Left renal cortex interstitium (tissue), 4 donors: ENCODE measurements around the gene RIPOR3. TPM values are rescaled to one million over a fixed set of nuclear protein-coding genes. Genes with fewer than 3 reads are reported as not detected.
"Not testable (repeated sequence)": the region's sequence is repeated elsewhere in the genome, so short reads cannot be mapped to it uniquely, and the experiment has no call there.

ENCODE experiments used
- DNase-seq, 4 donors: peaks; one replicate each; pipeline ENCODE4 v3.0.0-alpha.2; 2013; ENCODE audit warnings: low read depth in 4 of 4, low spot score in 2 of 4, missing footprints in 1 of 4
- polyA plus RNA-seq, 4 donors: library from polyadenylated mRNA; unstranded; fragments of 120-200 nt; gene quantifications; one replicate each; pipeline ENCODE4 v1.2.1, GENCODE V29; 2013; ENCODE audit not compliant: insufficient read length in 4 of 4

Gene RIPOR3
- polyA plus RNA-seq, 4 donors, result 6.4 to 10.0 (median 8.0) TPM

DNA sequence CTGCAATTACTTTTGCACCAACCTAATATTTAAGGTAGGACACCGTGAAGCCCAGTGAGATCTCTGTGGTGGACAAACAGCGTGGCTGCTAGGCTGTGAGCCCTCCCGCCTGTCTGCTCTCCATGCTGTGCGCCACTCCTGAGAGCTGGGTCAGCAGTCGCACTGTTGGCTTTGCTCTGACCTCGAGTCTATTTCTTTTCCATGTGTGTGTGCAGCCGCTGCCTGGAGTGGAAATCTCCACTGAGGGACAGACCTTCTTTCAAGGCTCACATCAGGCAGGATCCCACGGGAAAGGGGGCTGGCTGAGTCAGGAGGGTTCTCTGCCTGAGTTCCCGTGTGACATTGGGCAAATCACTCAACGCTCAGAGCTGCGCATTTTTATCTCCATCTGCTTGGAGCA lies 27.1 kb downstream of the RIPOR3 start:
- no peak for DNase-seq

DNA sequence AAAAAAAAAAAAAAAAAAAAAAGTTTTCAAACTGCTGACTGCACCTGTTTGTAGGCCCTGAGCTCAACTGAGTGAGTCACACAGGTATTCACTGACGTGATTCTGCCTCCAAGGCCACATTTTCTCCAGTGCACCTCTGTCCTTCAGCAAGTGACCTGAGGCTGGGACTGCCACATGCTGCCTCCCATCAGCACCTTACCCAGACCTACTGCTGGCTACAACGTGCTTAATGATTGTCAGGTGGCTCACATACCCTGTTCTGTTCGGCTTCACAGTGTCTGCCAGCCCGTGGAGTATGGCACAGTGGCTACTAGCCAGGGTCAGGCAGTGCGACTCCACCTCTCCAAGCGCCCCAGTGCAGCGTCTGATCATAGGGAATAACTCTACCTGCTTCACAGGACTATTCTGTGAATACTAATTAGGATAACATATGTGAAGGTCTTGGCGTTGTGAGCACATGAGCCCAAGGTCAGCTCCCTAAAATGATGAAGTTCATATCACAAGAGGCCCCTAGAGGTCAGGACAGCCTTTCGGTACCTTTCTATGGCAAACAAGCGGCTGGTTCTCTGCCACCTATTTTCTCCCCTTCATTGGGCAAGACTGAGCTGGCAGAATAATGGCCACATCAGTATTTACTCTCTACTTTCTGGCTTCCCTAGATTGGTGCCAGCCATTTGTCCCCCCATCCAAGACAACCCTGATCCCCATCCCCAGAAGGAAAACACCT lies 28.1 kb downstream of the RIPOR3 start:
- DNase-seq, result no peak

DNA sequence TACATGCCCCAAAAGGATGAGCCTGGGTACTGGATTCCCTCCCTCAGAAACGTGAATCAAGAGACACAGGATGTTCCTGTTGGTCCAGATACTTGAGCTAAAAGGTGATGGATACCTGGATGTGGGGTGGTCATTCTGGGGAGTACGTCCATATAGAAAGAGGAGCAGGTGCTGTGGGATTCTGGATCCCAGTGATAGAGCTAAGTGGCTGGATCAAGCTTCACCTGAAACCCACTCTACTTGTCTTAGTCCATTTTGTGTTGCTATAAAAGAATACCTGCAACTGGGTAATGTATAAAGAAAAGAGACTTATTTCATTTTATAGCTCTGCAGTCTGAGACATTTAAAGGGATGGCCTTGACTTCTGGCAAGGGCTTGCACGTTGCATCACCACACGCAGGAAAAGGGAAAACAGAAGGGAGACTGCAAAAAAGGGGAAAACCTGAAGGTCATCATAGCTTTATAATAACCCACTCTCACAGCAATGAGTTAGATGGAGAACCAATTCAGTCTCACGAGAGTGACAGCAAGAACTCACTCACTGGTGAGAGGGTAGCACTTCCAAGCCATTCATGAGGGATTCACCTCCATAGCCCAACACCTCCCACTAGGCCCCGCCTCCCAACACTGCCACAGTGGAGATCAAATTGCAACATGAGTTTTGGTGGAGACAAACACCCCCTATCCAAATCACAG lies 31.2 kb downstream of the RIPOR3 start:
- DNase-seq, result no peak

DNA sequence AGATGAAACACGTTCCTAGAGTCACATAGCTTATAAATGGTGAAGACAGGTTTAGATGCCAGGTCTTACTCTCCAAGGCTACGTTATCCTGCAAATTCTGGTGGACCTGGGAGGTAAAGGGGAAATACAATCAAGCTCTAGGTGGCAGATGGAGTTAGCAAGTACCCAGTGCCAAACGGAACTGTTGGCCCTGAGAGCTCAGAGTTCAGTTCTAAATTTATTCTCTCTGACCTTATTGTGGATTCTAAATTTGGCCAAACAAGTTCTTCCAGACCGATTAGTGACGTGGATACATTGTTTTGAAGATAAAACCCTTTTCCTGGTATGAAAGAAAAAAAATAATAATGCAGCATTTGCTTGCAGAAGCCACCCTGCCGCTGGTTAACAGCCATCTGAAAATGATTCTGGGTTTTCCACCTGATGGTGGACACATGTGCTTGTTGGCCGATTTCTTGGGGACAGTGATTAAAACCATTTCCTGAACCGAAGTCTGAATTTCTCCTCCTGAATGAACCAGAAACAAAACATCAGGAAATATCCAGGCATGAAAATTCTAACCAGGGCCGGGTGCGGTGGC lies 32.5 kb downstream of the RIPOR3 start:
- no peak for DNase-seq

DNA sequence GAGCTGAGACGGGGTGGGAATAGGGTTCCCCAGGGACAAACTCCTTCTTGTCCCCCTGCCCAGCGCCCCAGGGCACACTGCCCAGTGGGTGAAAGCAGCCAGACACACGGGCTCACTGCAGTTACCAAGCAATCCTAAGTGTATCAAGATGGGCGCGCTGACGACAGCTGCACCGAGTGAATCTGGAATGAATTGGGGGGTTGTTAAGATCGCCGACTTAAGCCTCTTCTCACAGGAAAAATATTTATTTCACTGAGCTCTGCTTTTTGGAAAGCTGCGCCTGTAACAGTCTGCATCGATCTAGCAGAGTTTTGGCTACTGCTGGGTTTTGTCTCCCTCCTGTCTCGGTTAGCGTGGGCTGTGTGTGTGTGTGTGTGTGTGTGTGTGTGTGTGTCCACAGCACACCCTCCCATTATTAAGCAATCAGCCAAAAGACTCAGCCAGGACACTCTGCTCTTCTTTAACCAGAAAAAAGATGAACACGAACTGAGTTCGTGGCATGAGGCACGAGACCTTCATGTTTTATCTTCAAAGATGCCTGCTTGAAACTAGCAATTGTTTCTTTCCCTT lies 35.9 kb downstream of the RIPOR3 start:
- no peak for DNase-seq

DNA sequence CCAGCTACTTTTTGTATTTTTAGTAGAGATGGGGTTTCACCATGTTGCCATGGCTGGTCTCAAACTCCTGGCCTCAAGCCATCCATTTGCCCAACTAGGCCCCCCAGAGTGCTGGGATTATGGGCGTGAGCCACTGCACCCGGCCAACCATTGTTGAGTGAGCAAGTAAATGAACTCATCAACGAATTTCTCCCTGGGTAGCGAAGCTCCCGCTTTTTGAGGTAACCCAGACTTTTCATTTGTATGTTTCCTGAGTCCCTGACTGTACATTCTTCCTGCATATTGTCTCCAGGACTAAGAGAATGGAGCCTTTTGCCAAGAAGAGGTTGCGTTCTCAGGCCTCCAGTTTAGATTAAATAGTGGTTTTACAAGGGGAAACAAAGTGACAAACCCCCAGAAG lies 36.4 kb downstream of the RIPOR3 start:
- DNase-seq, result no peak

DNA sequence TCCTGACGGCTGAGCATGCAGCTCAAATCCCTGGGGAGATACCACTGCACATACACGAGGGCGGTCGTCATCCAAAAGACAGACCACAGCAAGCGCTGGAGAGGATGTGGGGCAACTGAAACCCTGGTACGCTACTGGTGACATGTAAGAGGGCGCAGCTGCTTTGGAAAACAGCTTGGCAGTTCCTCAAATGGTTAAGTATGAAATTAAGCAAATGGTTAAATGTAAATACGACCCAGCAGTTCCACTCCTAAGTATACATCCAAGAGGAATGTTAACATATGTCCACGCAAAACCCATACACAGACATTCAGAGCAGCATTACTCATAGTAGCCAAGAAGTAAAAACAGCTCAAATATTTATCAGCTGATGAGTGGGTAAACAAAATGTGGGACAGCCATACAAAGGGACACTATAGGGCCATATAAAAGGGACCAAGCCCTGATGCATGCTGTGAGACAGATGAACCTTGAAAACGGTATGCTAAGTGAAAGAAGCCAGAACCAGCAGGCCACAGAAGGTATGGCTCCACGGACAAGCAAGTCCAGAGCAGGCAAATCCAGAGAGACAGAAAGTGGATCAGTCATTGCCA lies 38.5 kb downstream of the RIPOR3 start:
- DNase-seq, result no peak

DNA sequence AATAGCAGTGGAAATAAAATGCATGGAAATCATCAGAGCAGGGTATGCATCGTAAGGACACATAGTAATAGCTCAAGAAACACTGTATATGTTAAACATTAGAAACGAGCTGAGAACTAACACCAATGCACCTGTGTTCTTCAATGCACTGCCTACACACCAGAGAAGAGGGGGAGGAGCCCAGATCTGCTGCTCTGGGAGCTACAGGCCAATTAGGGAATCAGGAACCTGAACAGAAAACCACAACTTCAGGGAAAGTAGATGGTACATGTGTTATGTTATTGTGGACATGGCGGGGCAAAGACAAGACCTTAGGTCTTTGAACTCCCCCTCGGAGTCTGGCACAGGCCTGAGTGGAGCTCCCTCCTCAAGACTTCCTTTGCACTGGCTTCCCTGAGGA lies 39.7 kb downstream of the RIPOR3 start:
- no peak for DNase-seq

DNA sequence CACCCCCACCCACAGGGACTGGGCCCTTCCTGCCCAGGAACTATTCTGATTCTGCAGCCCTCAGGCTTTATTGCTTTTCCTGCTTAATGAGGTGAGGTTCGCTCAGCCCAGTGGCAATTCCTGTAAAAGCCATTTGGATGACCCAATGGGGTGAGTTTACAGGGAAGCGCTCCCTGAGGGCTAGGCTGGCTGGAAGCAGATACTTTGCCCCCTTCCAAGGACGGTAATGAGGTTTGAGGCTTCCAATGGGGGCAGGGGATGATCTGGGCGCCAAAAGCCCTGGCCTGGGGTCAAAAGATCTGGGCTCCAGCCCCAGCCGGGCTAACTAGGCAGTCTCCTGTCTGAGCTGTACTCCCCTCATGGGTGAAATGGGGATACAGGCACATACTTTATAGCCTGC lies 41.8 kb downstream of the RIPOR3 start:
- no peak for DNase-seq

DNA sequence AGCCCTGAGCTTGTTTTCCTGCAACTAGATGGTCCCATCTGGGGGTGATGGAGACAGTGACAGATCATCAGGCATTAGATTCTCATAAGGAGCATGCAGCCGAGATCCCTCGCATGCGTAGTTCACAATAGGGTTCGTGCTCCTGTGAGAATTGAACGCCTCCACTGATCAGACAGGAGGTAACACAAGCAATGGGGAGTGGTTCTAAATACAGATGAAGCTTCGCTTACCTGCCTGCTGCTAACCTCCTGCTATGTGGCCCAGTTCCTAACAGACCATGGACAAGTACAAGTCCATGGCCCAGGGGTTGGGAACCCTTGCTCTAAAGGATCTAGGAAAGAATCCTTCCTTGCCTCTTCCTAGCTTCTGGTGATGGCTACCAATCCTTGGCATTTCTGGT lies 42.7 kb downstream of the RIPOR3 start:
- DNase-seq, result no peak

DNA sequence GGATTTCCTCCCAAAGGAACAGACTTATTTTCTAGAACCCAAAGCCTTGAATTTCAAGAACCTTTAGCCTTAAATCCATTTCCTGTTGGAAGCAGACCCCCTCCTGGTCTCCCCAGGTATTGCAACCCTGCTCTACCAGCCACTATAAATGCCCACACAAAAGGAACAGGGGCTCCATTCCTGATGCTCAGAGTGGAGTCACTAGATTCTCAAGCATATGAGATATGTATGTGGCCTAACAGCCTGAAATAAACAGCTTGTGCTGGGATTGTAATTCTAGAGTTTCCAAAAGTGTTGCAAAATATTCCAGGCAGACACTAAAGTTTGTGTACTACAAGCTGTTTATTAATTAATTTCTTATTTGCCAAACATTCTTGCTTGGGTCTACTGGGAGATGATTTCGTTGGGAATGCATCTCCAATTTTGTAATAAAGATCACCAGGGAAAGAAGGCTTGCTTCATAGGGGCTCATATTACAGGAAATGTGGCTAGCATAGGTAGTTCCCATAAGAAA lies 44.8 kb downstream of the RIPOR3 start:
- DNase-seq, result no peak

DNA sequence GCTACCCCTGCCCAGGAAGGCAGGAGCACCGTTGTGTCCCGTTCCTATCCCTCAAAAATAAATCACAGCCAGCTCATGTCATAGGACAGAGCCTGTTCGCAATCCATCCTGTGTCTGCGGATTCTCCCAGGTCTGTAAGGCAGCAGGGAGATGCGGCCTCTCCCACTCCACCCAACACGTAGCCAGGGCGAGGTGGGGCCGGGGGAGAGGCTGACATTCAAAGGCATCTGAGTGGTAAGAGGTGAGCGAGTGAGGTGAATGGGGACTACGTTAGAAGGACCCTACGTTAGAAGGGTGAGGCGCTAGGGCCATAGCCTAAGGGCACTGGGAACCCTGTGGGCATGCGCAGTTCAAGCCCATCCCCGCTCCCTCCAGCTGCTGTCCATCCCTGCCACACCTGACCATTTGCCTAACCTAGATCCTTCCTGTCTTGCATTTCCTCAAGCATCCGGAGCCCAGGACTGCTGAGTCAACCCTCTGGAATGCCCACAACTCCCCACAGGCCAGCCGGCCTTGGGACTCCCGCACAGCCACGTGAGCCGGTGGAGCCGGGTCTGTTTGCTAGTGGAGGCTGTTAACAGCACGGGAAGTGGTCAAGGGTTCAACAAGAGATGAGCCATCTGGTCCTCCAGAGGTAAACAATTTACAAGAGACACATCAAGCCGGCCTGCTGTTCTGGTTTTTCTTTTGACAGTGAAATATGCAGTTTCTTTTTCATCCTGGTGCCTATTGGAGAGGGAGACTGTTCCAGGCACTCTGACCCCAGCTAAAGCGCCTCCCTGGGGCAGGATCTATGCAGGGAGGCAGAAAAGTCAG lies 45.9 kb downstream of the RIPOR3 start:
- DNase-seq, result peak in 3 of 4 donors; percentile 63 to 78 (median 69)

DNA sequence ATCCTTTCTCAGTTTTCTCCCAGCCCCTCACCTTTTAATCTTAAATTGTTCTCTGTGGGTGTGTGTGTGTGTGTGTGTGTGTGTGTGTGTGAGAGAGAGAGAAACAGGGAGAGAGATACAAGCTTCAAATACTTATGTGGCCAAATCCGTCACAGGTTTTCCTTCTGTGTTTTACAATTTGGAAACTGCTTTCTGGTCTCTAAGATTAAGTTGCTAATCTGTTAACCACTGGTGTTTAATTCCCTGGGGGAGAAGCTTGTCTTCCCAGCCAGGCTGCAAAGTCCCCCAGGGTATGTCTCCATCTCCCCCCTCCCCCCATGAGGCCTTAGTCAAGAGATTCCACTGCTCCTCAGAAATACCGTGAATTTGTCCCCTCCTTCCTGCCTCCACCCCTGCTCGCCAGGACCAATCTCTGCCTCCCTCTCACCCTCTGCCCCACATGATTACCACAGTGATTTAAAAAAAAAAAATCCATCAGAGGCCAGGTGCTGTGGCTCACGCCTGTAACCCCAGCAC lies 49.0 kb downstream of the RIPOR3 start:
- DNase-seq, result no peak

DNA sequence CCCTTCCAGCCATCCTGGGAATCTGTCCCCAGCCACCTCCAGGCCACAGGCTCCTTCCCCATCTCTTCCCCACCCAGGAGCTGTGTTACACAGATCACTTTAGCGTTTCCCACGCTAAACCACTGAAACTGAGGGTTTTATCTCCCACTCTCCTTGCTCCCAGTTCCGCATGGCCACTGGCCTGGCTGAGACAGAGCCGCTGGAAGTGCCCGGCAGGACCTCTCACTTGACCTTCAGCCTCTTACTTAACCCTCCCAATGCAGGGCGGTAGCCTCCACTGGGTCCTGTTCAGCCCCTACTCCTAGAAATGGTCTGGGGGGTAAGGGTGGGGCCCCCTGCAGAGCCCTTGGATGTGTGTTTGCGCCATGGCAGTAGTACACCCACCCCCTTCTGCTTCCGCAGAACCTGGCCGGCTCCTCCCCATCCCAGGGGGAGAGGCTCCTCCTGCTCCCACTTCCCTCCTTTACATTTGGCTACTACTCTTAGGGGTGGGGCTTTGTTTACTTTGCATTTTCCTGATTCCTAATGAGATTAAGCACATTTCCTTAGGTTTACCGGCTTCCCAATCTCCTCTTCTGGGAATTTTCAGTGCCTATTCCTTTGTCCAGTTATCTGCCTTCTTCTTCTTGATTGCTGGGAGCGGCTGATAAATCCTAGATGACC lies 49.6 kb downstream of the RIPOR3 start:
- not testable (repeated sequence) for DNase-seq

DNA sequence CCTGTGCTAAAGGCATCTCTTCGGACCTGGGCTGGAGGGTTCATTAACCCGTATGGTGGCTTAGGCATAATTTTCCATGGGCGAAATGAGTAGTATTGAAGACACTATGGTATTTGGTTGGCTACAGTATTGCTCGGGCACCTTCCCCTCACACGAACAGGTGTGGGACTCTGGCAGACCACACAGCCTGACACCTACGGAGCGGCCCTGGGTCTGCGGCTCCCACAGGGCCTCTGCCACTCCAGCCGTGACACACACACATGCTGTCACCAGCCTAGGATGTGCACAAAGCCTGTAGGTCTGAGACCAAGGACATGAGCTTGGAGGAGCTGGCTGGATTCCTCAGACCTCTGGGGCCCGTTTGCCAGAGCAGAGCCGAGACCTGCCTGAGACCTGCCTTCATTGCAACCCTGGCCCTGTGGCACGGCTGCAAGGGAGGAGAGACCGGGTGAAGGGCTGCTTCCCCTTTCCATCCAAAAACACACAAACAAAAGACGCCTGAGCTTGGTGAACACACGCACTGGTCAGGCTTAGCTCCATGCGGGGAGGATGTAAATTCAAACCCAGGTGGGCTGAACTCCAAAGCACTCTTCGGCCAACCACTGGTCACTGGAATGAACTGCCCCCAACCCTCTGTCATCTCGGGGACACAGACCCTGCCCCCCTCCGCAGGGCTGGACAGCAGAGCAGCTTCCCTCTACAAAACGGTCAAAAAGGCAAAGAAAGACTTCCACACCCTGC lies 51.2 kb downstream of the RIPOR3 start:
- DNase-seq, result not testable (repeated sequence)

DNA sequence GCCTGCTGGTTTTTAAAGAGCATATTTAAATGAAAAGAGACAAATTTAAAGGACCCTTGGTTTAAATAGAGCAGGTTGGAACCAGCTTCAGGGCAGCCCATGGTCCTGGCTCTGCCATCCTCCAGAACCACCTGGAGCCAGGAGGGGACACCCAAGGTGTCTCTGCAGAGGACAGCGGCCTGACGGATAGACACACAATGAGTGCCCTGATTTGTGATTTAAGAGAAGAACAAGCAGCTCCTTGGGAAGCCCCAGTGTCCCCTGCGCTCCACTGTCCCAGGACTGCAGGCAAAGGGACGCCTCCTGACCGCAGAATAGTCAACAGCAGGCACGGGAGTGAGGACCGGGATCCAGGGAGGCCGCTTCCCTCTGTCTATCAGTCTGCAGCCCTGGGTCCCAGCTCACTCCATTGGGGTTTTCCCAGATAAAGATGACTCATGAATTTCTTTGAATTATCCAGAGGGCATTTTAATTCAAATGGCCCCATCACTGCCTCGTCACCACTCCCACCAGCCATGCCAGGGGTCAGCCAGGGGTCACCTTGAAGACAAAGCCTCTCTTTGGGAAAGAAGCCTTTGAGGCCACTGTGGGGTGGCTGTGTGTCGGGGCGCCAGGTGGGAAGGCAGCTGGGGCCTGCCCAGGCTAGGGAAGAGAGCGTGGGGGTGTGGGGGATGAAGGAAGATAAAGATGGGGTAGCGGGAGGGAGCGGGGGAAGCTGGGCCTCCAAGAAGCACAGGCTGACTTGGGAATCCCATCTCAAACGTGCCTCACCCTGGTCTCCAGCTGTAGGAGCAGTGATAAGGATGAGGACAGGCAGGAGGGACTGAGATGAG lies 53.1 kb downstream of the RIPOR3 start:
- not testable (repeated sequence) for DNase-seq

DNA sequence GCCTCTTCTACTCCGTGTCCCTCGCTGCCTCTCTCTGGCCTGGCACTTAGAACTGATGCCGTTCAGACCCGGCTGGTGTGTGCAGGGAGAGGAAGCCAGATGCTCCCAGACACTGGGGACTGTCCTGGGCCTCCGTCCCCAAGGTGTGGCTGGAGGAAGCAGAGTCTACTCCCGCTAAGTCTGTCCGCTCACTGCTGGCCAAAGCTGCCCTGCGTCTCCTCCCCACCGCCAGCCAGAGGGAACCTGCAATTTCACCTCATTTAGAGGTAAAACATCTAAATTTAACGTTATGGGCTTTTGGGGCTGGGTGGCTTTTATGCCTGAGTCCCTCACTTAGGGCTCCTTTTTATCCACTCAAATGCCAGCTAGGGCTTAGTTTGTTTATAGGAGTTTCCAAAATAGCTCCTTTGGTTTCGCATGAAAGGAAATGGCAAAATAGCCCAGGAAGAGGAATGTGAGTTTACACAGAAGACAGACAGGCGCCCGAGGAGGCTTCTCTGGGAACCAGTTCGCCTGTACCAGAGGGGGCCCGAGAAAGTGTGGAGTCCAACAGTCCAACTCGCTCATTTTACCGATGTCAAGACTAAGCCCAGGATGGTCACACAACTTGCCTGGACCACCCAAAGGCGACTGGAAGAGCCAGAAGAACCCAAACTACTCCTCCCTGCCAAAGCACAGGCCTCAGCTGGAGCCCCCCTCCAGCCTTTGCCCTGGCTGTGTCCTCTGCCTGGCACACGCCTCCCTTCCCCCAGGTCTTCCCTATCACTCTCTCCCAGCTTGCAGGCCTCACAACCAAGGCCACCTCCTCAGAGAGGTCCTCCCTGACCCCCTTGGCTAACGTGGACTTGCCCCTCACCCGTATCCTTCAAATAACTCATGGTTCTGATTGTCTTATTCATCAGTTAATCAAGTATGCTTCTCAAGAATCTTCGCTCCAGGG lies 54.5 kb downstream of the RIPOR3 start:
- no peak for DNase-seq
